CD4-positive, alpha-beta T cell treated with Interleukin-6 at 100 ng/mL for 8 hours (primary cell): ENCODE results near the gene PLD2.
"Not testable (repeated sequence)": the region's sequence is repeated elsewhere in the genome, so short reads cannot be mapped to it uniquely, and the experiment has no call there.

Experiments used
- DNase-seq: peaks from one replicate; pipeline ENCODE4 v3.0.0-alpha.2; 2020; ENCODE audit warnings: mixed read lengths, low spot score

Gene PLD2

GRCh38 chr17:4856937-4857314 is 50.0 kb downstream of the PLD2 start:
- no peak for DNase-seq

GRCh38 chr17:4857347-4857746 is 50.4 kb downstream of the PLD2 start:
- not testable (repeated sequence) for DNase-seq

GRCh38 chr17:4858068-4858881 is 51.3 kb downstream of the PLD2 start:
- no peak for DNase-seq

DNA sequence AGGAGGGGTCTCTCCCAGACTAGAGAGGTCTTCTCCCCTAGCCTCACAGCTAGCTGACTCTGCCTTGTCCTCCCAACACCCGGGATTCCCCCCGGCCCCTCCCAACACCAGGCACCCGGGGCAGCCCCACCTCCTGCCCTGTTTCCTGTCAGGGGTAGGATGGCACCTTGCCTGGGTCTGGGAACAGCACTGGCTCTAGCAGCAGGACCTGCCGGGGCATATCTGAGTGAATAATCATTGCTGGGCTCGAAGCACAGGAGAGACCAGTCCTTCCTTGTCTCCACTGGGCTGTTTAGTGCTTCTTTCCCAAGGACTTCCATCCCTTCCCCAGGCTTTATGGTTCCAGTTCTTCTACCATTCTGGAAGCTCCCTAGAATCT is 51.9 kb downstream of the PLD2 start:
- DNase-seq, result no peak

GRCh38 chr17:4859816-4860625 is 53.1 kb downstream of the PLD2 start:
- no peak for DNase-seq

DNA sequence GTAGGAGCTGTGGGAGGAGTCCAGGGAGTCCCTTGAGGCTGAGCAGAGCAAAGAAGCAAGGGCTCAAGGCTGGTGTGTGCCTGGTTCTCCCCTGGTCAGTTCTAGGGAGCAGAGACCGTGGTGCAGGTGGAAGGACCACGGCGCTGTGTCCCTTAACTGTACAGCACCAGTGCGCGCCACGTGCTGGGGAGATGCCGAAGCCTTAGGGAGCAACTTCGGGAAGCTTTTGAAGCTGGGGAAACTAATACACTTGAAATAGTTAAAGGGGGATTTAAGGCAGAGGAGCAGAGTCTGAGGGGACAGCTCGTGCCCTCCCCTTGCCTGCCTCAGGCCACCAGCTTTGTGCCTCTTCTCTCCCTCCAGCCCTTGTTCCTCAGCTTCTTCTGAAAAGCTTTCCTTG is 53.7 kb downstream of the PLD2 start:
- no peak for DNase-seq

DNA sequence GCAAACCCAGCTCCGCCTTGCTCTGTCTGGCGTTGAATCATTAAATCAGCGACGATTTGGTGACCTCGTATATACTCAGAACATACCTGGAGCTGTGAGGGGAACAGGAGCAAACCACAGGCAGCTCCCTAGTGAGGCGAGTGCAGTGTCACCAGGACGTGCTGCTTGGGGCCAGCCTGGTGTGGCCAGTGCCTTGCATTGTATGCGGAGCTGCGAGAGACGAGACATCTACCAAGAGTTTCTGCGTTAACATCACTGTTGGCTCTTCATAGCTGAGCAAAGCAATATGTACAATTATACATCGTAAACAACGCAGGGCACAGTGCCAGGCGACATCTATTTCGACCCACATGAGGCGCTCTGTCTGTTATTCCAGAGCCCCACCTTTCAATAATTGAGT is 54.1 kb downstream of the PLD2 start:
- DNase-seq, result no peak

- no peak for DNase-seq
These were observed 55.8 kb downstream of the PLD2 start for GRCh38 chr17:4862720-4863119.

GRCh38 chr17:4863321-4863720 is 56.4 kb downstream of the PLD2 start:
- no peak for DNase-seq

DNA sequence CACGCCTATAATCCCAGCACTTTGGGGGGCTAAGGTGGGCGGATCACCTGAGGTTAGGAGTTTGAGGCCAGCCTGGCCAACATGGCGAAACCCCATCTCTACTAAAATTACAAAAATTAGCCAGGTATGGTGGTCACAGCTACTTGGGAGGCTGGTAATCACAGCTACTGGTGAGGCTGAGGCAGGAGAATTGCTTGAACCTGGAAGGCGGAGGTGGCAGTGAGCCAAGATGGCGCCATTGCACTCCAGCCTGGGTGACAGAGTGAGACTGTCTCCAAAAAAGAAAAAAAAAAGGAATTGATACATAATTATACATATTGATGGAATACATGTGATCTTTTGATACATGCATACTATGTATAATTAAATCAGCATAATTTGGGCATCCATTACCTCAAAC is 60.6 kb downstream of the PLD2 start:
- not testable (repeated sequence) for DNase-seq

DNA sequence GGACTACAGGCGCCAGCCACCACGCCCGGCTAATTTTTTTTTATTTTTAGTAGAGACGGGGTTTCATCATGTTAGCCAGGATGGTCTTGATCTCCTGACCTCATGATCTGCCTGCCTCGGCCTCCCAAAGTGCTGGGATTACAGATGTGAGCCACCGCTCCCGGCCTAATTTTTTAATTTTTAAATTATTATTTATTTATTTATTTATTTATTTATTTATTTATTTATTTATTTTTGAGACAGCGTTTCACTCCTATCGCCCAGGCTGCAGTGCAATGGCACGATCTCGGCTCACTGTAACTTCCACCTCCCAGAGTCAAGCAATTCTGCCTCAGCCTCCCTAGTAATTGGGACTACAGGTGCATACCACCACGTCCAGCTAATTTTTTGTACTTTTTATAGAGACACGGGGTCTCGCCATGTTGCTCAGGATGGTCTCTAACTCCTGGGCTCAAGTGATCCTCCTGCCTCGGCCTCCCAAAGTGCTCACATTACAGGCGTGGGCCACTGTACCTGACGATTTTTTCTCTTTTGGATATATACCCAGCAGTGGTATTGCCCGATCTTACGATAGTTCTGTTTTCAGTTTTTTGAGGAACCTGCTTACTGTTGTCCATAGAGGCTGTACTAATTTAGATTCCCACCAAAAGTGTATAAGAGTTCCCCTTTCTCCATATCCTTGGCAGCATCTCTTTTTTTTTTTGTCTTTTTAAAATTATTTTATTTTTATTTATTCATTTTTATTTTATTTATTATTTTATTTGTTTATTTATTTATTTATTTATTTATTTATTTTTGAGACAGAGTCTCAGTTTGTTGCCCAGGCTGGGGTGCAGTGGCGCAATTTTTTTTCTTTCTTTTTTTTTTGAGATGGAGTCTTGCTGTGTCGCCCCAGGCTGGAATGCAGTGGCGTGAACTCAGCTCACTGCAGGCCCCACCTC is 62.4 kb downstream of the PLD2 start:
- DNase-seq, result not testable (repeated sequence)

- no peak for DNase-seq
These were observed 63.9 kb downstream of the PLD2 start for GRCh38 chr17:4870855-4871254.

GRCh38 chr17:4872786-4873185 is 65.8 kb downstream of the PLD2 start:
- DNase-seq, result no peak
